ENCODE data around the gene MGAT5B.

The MGAT5B gene

GRCh38 chr17:76995387-76996105 lies 127.3 kb downstream of the MGAT5B start:
- TF ChIP-seq, protein P1, sequence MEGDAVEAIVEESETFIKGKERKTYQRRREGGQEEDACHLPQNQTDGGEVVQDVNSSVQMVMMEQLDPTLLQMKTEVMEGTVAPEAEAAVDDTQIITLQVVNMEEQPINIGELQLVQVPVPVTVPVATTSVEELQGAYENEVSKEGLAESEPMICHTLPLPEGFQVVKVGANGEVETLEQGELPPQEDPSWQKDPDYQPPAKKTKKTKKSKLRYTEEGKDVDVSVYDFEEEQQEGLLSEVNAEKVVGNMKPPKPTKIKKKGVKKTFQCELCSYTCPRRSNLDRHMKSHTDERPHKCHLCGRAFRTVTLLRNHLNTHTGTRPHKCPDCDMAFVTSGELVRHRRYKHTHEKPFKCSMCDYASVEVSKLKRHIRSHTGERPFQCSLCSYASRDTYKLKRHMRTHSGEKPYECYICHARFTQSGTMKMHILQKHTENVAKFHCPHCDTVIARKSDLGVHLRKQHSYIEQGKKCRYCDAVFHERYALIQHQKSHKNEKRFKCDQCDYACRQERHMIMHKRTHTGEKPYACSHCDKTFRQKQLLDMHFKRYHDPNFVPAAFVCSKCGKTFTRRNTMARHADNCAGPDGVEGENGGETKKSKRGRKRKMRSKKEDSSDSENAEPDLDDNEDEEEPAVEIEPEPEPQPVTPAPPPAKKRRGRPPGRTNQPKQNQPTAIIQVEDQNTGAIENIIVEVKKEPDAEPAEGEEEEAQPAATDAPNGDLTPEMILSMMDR (IDR thresholded peaks at IDR 0.05) = no peak

DNA sequence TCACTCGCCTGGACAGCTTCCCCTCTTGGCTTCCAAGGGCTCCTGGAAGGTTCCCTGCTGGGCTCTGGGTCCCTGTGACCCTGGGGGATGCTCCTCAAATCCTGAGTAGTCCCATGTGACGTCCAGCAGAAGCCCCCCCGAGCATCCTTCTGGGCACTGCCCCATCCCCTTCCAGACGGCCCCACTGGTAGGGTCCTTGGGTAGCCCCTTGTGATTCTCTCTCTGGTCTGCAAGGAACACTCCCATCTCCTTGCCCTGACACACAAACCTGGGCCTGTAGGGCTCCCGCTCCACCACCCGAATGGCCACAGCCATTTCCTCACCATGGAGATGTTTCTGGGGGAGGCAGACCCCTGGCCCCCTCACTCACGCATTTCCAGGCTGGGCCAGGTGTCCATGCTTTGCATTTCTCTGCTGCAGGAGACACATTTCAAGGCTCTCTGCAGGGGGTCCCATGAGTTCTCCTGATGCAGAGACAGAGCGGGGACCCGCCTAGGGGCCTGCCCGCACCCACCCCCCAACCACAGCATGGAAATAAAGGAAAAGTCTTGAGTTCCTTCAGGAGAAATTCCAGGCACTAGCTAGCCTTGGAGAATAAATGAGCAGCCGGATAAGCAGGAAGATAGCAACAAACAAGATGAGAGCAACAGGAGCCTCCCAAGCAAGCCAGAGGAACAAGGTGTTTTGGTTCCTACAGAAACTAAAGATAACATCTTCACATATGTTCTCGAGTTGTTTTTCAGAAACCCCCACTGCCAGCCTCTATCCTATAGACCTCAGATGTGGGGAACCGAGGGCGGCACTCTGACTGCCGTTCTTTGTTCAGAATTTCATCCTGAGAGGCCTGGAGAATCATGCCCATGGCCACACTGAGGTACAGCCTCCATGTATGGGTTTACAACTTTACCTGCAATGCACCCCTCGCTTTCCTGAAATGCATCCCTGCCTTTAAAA lies 128.8 kb downstream of the MGAT5B start:
- TF ChIP-seq, protein P1 (IDR thresholded peaks at IDR 0.05) = no peak

DNA sequence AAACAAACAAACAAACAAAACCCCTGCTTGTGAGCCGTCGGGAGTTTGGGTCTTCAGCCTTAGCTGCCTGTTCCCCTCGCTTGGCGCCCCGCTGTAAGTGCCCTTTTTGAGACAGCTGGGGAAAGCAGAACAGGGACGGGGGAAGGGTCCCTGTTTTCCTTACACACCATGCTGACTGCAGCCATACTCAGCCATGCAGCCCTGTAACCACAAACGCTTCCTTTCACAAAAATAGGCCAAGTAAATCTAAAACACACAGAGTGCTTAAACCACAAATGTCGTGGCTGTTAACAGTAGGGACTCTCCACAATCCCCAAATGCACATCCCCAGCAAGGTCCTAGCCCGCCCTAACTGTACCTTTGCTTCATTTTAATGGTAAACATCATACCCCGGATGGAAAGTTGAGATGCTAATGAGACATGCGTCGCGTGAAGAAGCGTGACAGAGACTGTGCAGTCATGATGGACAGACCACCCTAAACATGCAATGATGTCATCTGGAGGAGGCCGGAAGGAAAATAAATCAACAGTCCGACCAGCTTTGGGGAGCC lies 129.9 kb downstream of the MGAT5B start:
- TF ChIP-seq, protein P1 (IDR thresholded peaks at IDR 0.05) = no peak

DNA sequence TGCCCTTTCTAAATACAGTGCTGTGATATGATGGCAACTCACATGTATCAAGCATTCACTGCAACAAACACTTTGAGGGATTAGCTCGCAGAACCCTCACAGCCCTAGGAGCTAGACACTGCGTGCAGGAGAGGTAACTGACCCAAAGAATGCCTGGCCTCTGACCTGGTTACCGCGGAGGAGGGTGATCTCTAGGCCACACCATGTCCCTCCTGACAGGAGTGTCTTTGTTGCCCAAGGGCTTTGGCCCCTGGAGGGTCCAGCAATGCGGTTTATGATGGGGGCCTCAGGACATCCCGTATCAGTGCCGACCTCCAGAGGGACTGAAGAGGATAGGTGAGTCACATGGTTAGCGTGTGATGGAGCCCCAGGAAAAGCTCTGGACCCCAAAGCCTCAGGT lies 130.6 kb downstream of the MGAT5B start:
- TF ChIP-seq, protein P1 (IDR thresholded peaks at IDR 0.05) = no peak

Measured in LNCAP (cell line).